ENCODE measurements around the gene POU4F2.

The POU4F2 gene, protein sequence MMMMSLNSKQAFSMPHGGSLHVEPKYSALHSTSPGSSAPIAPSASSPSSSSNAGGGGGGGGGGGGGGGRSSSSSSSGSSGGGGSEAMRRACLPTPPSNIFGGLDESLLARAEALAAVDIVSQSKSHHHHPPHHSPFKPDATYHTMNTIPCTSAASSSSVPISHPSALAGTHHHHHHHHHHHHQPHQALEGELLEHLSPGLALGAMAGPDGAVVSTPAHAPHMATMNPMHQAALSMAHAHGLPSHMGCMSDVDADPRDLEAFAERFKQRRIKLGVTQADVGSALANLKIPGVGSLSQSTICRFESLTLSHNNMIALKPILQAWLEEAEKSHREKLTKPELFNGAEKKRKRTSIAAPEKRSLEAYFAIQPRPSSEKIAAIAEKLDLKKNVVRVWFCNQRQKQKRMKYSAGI

DNA sequence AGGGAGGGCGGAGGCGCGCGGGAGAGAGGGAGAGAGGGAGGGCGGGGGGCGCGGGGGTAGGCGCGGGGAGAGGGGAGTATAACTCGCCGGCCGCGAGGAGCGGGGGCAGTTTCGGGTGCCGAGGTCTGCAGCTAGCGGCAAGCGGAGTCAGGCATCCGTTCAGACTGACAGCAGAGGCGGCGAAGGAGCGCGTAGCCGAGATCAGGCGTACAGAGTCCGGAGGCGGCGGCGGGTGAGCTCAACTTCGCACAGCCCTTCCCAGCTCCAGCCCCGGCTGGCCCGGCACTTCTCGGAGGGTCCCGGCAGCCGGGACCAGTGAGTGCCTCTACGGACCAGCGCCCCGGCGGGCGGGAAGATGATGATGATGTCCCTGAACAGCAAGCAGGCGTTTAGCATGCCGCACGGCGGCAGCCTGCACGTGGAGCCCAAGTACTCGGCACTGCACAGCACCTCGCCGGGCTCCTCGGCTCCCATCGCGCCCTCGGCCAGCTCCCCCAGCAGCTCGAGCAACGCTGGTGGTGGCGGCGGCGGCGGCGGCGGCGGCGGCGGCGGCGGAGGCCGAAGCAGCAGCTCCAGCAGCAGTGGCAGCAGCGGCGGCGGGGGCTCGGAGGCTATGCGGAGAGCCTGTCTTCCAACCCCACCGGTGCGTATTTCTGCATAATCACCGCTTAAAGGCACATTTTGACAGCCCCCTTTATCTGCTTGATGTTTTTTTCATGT lies at the start of gene POU4F2:
POU4F2 (plus strand) TSS at position 108 of the 720 bp plus-strand sequence; CDS start at position 356, 248 bp downstream.
- DNase-seq, result no peak

DNA sequence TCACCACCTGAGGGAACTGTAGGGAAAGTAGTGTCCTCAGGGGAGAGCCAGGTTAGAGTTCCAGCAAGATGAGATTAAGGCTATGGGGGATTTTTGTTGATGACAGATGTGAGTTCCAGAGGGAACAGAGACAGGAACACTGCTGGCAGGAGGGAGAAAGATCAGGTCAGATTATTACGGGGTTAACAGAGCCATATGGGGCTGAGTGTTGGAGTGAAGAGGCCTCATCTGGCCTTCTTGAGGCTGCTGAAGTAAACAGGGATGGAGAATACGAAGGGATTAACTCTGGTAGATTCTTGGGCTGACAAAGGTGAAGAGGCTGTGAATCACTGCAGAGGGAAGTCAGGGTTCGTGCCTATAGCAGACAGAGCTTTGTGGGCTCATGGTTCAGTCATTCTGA lies 47.9 kb upstream of the POU4F2 start:
- no peak for DNase-seq

DNA sequence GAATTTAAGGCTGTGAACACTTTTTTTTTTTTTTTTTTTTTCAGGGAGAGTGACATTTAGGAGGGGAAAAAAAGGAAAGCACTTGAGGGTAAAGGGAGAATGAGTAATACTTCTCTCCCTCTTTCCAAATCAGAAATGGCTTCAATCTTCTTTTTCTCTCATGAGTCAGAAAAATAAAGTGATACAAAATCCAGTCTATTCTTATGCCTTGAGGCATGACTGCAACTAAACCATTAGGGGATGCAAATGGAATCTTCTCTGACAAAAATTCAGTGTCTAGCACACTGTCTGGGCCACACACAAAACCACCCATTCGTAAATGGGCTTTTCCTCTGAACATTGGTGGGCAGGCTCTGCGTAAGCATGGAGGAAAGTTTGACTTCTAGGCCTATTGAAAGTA lies 46.7 kb upstream of the POU4F2 start:
- no peak for DNase-seq

DNA sequence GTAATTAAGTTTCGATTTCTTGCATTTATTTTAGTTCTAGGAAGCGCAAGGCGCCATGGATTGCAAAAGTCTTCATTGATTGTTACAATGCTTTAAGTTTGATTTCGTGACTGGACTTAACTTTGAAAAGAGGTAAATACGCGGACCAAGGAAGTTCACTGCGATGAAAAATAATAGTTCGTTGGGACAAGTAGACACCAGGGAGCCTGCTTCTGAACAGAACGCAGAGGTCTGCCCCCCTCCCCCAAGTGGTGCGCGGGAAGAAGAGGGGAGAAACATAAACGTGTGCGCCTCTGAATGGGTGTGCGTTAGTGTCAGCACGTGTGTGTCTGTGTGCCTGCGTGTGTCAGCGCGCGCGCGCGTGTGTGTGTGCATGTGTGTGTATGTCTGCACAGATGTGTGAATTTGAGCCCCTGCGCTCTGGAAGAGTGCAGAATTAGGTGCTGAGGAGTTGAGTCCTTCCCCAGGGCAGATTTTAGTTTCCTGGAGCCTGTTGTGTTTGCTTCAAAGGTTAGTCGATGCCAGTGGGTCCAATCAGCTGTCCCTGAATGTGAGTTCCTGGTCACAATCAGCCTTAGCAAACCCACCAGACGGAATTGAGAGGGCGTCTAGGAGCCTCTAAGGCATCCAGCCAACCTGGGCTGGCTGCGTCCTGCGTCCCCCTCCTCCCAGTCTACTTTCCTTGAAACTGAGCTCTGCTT lies 5.8 kb upstream of the POU4F2 start:
- no peak for DNase-seq

DNA sequence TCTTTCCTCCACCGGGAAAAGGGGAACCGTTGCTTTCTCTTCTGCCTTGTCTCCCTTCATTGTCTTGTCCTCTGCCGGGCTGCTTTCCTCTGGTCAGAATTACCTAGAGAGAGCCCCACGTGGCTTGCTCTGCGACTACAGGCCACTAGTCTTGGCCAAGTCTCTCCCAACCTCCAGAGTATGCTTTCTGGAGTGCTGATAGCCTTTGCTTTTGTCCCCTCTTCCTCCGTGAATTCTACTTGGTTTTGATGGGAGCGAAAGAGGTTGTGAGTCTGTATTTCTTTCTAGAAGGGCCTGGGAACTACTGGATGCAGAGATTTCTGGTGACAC lies 5.3 kb upstream of the POU4F2 start:
- no peak for DNase-seq

DNA sequence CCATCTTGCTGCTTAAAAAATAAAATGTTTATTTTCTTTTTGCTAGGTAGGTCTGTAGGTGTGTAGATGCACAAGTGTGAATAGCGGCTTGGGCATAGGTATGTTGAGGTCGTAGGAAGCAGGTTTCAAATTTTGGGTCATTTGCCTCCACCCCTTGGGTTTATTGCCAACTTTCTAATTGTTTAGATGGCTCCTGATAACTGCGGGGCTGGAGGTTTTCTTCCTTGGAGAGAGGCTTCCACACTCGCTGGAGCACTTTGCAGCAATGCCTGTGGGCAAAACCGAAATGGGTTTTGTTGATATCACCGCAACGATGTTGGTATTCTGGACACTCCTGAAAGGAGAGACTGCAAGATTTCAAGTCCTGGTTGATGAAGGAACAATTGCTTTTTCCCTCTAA lies 3.9 kb upstream of the POU4F2 start:
- no peak for DNase-seq

DNA sequence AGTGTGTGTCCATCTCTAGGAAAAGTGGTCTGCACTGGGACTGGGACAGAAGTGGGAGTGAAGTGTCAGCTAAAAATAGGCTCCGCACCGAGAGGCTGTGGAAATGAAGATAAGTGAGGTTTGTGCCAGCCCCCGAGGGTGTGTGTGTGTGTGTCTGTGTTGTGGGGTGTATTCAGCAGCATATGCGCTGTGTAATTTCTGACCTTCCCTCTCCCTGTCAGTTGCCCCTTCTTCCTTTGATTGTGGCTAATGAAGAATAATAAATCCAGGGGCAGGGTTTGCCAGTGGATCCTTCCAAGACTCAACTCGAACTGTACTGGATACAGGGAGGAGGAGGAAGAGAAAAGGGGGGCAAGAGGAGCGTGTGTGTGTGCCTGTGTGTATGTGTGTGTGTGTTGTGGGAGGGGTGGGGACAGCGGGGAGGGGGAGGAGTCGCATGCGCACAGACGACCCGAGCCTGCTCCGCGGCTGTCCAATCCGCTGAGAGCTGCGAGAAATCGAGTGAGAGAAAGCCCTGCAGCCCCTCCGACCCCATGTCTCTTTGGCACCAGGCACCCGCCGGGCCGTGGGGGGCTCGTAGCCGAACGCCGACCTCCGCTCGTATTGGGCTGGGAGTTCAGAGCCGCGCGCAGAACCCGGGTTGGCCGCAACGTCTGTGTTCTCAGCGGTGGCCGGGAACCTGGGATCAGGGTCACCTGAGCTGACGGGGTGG lies 916 bp upstream of the POU4F2 start:
- no peak for DNase-seq

DNA sequence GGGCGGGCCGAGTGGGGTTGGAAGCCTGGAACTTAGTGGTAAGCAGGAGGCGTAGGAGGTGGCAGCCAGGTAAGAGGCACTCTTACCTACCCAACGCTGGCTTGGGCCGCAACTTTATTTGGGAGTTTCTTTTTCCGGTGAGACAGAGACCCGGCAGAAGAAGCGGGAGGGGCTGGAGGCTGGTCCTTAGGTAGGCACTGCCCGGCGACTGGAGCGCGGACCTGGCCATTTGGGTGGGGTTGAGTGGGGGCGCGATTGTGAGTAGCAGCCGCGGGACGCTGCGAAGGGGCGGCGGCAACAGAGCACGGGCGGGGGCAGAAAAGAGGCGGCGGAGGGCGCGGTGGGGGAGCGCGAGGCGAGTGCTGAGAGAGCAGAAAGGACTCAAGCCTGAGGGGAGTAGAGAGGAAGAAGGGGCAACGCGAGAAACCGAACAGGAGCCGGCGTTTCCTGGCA lies 334 bp upstream of the POU4F2 start:
- no peak for DNase-seq

DNA sequence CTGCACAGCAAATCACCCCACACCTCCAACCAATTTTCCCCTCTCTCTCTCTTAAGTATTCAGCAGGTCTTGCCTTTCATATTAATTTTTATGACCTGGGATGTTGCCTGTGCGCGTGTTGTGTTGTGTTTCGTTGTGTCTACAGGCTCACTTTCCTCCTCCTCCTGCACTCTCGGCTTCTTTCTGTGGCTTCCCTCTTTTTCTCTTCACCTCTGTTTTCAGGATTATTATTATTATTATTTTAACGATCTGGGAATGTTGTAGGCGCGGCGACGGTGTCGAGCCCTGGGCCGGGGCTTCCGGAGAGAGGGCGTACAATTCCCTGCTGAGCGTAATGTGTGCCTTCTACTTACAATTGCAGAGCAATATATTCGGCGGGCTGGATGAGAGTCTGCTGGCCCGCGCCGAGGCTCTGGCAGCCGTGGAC lies 826 bp downstream of the POU4F2 start:
- no peak for DNase-seq

DNA sequence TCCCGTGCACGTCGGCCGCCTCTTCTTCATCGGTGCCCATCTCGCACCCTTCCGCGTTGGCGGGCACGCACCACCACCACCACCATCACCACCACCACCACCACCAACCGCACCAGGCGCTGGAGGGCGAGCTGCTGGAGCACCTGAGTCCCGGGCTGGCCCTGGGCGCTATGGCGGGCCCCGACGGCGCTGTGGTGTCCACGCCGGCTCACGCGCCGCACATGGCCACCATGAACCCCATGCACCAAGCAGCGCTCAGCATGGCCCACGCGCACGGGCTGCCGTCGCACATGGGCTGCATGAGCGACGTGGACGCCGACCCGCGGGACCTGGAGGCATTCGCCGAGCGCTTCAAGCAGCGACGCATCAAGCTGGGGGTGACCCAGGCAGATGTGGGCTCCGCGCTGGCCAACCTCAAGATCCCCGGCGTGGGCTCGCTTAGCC lies 1.4 kb downstream of the POU4F2 start:
- DNase-seq, result no peak

DNA sequence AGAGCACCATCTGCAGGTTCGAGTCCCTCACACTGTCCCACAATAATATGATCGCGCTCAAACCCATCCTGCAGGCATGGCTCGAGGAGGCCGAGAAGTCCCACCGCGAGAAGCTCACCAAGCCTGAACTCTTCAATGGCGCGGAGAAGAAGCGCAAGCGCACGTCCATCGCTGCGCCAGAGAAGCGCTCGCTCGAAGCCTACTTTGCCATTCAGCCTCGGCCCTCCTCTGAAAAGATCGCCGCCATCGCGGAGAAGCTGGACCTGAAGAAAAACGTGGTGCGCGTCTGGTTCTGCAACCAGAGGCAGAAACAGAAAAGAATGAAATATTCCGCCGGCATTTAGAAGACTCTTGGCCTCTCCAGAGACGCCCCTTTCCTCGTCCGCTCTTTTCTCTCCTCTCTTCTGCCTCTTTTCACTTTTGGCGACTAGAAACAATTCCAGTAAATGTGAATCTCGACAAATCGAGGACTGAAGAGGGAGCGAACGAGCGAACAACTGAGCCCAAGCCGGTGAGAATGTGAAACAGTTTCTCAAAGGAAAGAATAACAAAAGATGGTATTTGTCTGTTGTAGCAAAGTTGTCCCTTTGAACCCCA lies 1.9 kb downstream of the POU4F2 start:
- DNase-seq, result no peak

DNA sequence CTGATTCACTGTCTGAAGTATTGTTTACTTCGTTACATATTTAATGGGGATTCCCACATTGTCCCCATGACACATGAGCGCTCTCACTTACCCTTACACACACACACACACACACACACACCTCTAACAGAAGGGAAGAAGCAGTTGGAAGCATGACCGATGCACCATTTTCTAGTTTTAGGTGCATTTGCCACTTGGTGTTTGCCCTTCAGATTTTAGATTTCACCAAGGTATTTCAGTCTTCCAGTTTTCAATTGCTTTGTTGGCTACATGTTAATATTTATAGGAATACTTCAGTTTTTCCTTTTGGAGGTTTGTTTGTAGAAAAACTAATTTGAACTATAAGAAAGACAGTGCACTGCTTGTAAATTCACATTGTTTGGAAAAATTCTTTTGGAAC lies 3.1 kb downstream of the POU4F2 start:
- no peak for DNase-seq

DNA sequence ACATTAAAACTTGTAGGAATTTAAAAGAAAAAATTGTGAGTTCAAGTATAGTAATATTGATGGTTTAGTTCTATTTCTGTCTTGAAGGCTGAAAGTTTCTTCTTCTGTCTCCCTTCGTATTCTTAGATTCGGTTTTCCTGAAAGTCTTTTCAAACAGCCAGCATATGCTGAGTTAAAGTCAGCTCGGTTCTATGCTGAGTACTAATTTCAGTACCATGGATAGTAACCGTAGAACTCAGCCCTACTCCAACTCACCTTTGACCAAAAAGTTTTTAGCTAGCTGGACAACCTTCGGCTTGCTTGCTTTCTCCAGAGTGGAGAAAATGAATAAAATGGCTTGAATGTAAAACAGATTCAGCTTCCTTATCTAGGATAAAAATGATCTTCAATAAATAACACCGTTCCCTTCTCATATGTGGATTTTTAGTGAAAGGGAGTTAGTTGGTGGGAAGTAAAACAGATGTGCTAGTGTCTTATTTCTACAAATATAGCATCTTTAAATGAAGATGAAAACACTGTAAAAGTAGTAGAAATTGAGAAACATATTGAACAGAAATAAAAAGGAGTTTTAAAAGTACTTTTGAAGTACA lies 5.2 kb downstream of the POU4F2 start:
- no peak for DNase-seq

DNA sequence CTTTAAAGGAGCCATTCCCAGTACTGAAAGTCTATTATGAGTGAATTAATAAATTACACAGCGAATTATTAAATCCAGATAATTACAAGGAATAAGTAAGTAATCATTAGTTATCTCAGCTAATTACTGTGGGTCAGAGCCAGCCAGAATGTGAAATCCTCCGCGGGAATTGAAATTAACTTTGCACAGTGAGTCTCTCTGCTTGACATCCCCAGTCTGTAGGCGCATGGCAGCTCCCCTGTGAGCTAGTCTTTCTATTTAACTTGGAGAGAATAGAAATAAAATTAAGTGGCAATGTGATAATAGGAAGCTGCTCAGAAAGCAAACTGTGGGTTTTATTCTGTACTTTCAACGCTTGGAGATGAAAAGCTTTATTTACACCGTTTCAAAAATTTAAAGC lies 7.2 kb downstream of the POU4F2 start:
- no peak for DNase-seq

DNA sequence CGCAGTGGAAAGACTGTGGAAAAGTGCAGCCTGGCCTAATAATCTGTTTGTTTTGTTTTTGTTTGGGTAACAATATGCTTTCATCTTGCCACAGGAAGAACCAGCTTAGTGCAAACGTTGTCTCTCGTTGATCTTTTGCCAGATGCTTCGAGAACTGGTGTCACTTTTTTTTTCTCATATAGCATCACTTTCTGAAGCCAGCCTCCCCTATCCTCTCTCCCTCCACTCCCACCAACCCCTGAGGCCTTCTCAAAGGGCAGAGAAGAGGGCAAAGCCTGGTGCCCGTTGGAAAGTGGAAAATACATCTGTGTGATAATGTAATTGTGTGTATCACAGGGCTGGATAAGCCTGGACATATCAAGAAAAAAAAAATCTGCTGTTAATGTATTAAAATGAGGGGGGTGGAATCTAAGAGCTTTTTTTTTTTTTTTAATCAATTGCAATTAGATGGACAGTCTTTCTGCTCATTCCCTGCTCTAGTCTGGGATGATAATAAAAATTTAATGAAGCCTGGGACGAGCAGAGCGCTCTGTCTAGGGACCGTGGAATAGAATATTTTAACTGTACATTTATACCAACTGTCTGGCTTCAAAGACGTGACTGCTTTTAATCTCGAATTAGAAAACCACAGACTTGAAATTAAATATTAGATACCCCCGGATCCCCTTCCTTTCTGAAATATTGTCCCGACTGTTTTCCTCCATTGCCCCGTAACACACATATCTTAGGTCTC lies 8.1 kb downstream of the POU4F2 start:
- no peak for DNase-seq

DNA sequence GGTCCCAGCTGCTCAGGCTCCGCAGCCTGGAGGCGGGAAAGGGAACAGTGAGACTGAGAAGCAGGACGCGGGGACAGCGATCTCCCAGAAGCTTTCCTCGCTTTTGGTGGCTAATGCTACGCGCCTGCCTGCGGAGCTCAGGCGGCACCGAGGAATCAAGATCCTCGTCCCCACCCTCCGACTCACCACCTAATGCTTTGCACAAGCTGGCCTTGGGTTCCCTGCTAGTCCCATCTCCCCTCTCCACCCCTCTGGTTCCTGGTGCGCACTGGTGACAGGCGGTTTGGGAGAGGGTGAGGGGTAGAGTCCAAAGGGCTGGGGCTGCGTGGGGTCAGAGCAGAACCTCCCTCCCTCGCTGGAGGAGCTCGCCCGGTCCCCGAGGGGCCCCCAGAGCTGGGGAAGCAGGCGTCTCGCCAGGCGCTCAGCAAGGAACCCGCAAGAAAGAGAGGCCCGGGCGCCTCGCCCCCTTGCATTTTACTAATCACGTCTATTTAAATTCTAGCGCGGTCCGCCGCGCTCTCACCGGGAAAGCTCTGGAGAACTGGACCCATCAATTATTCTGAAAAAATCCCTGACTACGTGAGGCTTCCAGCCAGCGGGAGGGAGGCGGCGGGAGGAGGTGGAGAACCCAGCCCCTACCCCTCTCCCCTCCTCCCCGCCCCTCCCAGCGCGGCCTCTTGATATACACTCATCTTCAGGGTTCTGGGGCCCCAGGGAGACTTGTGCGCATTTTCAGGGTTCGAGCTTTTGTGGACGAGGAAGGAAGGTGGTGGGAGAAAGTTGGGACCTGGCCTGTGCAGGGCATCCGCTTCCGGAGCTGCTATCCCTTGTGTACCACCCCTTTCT lies 9.1 kb downstream of the POU4F2 start:
- DNase-seq, result no peak

DNA sequence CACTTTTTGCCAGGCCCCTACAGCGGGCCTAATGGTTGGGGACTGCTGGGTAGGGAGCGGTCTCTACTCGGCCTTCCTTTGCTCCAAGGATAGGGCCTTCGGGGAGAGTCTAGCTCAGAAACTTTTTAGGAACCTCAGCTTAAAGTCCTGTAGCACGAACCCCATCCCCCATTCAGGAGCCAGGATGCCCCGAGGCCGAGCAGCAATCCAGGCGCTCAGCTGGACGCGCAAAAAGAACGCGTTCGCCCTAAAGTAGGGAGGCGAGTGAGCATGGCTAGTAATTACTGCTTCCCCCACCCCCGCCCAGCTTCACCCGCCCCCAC lies 9.7 kb downstream of the POU4F2 start:
- no peak for DNase-seq

DNA sequence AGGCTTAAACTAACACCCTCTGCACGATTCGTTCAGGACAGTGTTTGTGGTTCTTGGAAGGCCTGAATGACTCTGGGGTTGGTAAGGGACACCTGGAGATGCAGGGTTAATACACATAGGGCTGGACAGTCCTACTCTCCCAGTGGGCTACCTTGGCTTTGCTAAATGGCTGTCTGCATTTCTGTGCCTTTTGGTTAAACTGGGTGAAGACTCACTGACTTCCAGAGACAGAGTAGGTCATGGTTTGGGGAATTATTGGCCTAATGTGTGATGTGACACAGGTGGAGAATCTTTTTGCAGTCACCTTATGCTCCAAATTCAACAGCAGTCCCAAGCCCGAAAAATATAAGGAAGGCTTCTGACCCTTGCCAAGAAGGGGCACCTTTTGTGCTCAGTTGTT lies 10.5 kb downstream of the POU4F2 start:
- no peak for DNase-seq

DNA sequence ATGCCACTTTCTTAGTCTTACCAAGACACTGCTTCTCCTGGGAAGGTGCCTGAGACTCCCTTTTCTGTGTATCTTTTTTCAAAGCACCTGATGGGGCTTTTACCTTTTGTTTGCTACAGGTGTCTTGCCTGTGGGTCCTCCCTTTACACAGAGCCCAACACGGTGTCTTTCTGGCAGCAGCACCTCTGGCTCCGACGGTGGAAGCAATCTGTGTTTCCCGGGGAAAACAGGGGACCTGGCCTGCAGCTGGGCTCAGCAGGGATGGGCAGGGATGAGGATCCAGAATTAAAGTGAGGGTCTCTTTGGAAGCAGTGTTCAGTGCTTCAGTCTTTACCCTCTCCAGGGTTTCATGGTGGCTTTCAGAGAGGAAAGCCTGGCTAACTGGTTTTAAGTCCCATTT lies 11.3 kb downstream of the POU4F2 start:
- DNase-seq, result no peak

DNA sequence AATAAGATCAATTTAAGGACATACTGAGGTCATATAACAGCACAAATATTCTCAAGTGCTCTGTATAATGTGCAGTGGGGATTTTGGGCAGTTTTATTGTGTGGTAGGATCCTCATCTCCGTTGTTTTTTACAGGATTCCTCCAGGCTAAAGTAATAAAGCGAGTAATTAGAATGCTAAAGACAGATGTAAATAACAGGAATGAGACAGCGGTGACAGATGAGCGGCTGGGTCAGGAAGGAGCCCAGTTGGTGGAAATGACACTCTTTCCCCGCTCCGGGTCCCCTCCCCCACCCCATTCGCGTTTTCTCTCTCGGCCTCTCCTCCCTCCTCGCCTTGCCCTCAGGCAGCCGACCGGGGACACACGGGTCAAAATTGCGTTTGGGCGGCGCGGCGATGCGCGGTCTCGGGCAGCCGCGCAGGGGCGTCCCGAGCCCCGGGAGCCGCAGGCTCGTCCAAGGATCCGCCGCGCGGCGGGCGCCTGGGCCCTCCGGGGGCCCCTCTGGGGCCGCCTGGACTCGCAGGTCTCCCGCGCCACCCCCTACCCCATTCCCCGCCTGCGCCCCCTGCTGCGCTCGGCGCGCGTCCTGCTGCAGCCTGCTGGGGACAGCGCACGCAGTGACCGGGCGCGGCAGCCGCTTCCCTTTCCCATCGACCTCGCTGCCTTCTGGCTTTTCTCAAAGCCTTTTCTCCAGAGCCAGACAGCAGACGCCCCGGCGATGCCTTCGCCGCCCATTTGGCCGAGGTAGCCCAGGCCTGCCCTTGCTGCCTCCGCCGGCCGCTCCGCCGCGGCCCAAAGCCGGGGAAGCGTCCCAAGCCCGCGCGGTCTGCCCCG lies 16.2 kb downstream of the POU4F2 start:
- DNase-seq, result no peak
